ENCODE measurements around the gene ADGRV1.

ADGRV1 gene

DNA sequence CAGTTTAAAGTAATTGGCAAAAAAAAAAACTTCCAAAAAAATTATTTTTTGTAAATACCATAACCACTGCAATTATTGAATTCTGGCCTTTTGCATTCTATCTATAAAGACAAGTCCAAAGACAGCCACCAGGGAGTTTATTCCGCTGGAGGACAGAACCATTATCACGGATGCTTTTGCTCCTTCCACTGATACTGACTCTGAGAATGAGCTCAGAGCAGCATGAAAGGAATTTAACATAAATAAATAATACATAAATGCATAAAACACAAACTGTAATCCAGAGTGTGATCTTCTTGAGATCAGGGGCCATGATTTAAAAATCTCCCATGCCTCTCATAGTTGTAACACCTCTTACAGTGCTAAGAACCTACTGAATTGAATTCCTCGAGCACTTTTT is 559.8 kb downstream of the ADGRV1 start:
- in situ Hi-C loops (cut with MboI; ENCODE audit: low pct_unique_long_range_greater_than_20kb, low sequenced_read_pairs, unreplicated experiment), result no loop called here
- no peak for DNase-seq (ENCODE audit: low spot score)
- TF ChIP-seq, protein P1, sequence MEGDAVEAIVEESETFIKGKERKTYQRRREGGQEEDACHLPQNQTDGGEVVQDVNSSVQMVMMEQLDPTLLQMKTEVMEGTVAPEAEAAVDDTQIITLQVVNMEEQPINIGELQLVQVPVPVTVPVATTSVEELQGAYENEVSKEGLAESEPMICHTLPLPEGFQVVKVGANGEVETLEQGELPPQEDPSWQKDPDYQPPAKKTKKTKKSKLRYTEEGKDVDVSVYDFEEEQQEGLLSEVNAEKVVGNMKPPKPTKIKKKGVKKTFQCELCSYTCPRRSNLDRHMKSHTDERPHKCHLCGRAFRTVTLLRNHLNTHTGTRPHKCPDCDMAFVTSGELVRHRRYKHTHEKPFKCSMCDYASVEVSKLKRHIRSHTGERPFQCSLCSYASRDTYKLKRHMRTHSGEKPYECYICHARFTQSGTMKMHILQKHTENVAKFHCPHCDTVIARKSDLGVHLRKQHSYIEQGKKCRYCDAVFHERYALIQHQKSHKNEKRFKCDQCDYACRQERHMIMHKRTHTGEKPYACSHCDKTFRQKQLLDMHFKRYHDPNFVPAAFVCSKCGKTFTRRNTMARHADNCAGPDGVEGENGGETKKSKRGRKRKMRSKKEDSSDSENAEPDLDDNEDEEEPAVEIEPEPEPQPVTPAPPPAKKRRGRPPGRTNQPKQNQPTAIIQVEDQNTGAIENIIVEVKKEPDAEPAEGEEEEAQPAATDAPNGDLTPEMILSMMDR (IDR thresholded peaks at IDR 0.05; ENCODE audit: extremely low read depth, insufficient read depth, missing control alignments), result no peak

DNA sequence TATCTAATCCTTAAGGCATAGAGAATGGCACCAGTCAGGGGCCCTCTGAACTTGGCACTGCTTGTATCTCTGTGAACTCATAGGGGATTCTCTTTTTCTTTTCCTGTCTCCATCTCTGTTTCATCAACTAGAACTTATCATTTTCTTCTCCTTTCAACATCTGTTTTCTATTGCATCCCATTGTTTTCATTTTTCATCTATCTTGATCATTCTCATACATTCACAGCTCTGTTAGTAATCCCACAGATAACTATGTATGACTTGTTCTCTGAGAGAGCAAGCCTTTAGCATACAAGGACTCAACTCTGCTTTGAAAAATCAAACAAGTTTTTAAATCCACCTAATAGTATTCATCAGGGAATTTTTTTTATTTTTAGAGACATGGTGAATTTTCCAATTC is 560.2 kb downstream of the ADGRV1 start:
- in situ Hi-C loops (cut with MboI; ENCODE audit: low pct_unique_long_range_greater_than_20kb, low sequenced_read_pairs, unreplicated experiment), result no loop called here
- TF ChIP-seq, protein P1 (IDR thresholded peaks at IDR 0.05; ENCODE audit: extremely low read depth, insufficient read depth, missing control alignments), result no peak
- no peak for DNase-seq (ENCODE audit: low spot score)

DNA sequence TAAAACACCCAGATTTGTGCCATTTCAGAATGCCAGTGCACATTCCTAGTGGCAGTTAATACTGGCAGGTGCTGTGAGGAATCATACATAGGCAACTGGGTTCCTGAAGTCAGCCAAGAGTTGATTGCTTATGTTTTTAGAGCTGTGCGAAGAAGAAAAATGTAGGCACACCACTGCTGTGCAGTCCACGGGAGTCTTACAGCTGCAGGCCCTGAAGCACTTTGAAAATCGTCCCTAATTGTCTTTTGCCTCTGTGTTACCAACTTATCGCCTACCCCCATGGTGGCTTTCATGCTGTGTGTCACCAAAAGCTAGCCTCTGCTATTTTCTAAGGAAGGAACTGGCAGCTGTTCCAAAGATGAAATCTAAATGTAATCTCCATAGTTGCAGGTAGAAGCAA is 560.6 kb downstream of the ADGRV1 start:
- DNase-seq (ENCODE audit: low spot score), result no peak
- TF ChIP-seq, protein P1 (IDR thresholded peaks at IDR 0.05; ENCODE audit: extremely low read depth, insufficient read depth, missing control alignments), result no peak
- in situ Hi-C loops (cut with MboI; ENCODE audit: low pct_unique_long_range_greater_than_20kb, low sequenced_read_pairs, unreplicated experiment), result no loop called here

DNA sequence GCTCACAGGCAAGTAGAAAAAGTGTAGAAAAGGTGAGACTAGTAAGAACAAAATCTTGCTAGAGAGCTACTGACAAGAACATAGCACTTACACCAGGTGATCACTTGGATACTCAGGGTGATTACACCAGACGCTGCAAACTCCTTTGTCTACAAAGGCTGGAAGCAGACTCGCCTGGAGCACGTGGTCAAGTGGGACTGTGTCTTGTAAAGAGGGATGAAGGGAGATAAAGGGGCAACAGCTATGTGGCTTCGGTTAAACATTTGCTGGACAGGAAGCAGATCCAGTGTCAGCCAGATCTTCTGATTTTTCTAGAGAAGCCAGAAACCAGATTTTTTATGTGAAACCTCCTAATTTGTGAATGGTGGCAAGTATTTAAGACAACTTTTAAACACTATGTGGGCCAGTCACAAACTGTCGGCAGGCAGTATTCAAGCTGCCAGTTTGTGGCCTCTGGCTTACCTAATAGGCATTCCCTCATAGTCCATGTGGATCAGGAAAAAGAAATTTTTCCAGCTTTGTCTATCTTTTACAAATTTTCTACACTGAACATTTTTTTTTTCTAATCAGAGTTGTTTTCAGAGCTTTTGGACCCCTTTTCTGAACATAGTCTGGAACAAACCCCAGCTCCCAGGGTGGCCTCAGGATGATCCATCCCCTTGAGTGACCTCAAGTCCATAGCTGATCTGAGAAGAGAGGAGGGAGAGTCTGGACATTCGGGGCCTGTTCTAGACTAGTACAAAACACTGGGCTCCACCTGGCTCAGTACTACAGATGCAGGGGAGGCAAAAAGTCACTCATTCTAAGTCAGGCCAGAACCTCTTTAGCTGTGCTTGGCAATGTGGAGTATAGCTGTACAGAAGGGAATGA is 561.6 kb downstream of the ADGRV1 start:
- DNase-seq (ENCODE audit: low spot score), result no peak
- in situ Hi-C loops (cut with MboI; ENCODE audit: low pct_unique_long_range_greater_than_20kb, low sequenced_read_pairs, unreplicated experiment), result no loop called here

DNA sequence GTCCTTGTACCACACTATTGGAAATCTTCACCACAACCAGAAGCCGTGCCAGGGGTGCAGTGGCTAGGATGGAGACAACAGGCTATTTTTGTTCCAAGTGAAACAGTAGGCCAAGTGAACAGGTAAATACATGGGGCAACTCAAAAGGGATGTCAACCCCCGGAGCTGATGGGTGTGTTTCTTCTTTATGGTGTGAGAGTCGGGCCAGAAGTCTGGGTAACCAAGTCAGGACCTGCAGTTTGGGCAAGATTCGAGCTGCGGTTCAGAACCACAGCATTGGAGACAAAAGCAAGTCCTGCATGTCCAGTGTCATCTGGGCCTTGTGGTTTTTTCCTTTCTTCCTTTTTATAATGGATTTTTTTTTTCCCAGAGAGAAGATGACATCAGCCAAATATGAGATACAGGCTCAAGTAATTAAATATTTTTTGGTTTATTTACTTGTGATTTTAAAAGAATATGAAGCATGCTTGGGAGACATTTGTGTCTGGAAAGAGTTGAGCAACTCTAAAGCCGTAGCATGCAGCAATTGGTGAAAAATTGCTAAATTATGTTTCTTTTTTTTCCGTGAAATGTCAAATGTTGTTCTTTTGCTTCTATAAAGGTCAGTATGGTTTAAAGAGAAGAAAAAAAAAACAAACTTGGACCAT is 562.9 kb downstream of the ADGRV1 start:
- in situ Hi-C loops (cut with MboI; ENCODE audit: low pct_unique_long_range_greater_than_20kb, low sequenced_read_pairs, unreplicated experiment), result no loop called here
- TF ChIP-seq, protein P1 (IDR thresholded peaks at IDR 0.05; ENCODE audit: extremely low read depth, insufficient read depth, missing control alignments), result no peak
- no peak for DNase-seq (ENCODE audit: low spot score)

More for the DNA sequence above, 561.6 kb downstream of the ADGRV1 start:
- TF ChIP-seq, protein P1 (IDR thresholded peaks at IDR 0.05; ENCODE audit: extremely low read depth, insufficient read depth, missing control alignments), result no peak

DNA sequence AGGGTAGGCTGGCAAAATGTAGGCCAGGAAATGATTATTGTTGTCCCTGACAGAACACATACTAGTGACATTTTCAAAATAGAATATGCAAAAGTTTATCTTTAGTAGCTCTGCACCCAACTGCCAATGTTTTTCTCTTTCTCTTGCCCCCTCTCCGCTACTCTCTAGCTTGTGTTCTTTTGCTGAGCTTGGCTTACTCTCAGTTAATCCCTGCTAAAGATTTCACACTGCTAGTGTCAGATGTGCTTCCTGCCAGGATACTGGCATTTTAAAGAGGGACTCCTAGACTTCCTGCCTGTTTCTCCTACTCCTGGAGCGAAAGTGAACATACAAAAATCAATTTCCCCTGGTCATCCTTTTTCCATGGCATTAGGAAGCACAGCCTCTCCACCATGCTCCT is 564.1 kb downstream of the ADGRV1 start:
- TF ChIP-seq, protein P1 (IDR thresholded peaks at IDR 0.05; ENCODE audit: extremely low read depth, insufficient read depth, missing control alignments), result no peak
- in situ Hi-C loops (cut with MboI; ENCODE audit: low pct_unique_long_range_greater_than_20kb, low sequenced_read_pairs, unreplicated experiment), result no loop called here
- no peak for DNase-seq (ENCODE audit: low spot score)
